NCI-H1092 (cell line): ENCODE results near the gene FCN1.

Experiments
- DNase-seq: peaks from one replicate; lab custom pipeline; 2025; lab: John Stamatoyannopoulos, UW

FCN1 gene

GRCh38 chr9:134951461-134951860, 33.7 kb upstream of the FCN1 start:
- DNase-seq = no peak

GRCh38 chr9:134950386-134951210, 32.9 kb upstream of the FCN1 start:
- no peak for DNase-seq

GRCh38 chr9:134949681-134950385, 32.1 kb upstream of the FCN1 start:
- DNase-seq = no peak

GRCh38 chr9:134948149-134948548, 30.4 kb upstream of the FCN1 start:
- DNase-seq = no peak

- no peak for DNase-seq
These were observed 29.7 kb upstream of the FCN1 start for GRCh38 chr9:134947265-134947955.

GRCh38 chr9:134946663-134947062, 29.0 kb upstream of the FCN1 start:
- no peak for DNase-seq

- DNase-seq = no peak
These were observed 28.0 kb upstream of the FCN1 start for GRCh38 chr9:134945509-134946275.

GRCh38 chr9:134944916-134945315, 27.2 kb upstream of the FCN1 start:
- DNase-seq = no peak

GRCh38 chr9:134944351-134944802, 26.7 kb upstream of the FCN1 start:
- no peak for DNase-seq

GRCh38 chr9:134943836-134944235, 26.1 kb upstream of the FCN1 start:
- DNase-seq = no peak

GRCh38 chr9:134943411-134943810, 25.7 kb upstream of the FCN1 start:
- DNase-seq = no peak

GRCh38 chr9:134942788-134943184, 25.1 kb upstream of the FCN1 start:
- DNase-seq = no peak

- DNase-seq = no peak
These were observed 24.5 kb upstream of the FCN1 start for GRCh38 chr9:134942011-134942787.

GRCh38 chr9:134940236-134941208, 22.8 kb upstream of the FCN1 start:
- DNase-seq = no peak

- no peak for DNase-seq
These were observed 22.1 kb upstream of the FCN1 start for GRCh38 chr9:134939836-134940235.

- DNase-seq = no peak
These were observed 21.5 kb upstream of the FCN1 start for GRCh38 chr9:134939080-134939733.

- no peak for DNase-seq
These were observed 20.8 kb upstream of the FCN1 start for GRCh38 chr9:134938346-134939079.

- no peak for DNase-seq
These were observed 20.0 kb upstream of the FCN1 start for GRCh38 chr9:134937566-134938345.
